GM12878 (cell line): ENCODE measurements around the gene IFITM5. TPM values are rescaled to one million over a fixed set of nuclear protein-coding genes. Genes with fewer than 3 reads are reported as not detected.

Experiments
- ATAC-seq: fragments of 200-7000 bp; cut with Tn5 transposase; 3 replicates; pipeline ENCODE4 v1.9.1; 2020; ENCODE audit warnings: mild to moderate bottlenecking, moderate library complexity
- BruUV-seq: library from RNA; stranded (reverse); fragments of 400-500 nt; replicated peaks from 2 replicates; lab custom pipeline; 2021; lab: Mats Ljungman, UMichigan
- CTCF ChIA-PET: fragments of 300-600 bp; sonication (Branson Sonifier 250); formaldehyde crosslinking; extraction: SDS; loops from one replicate; lab custom pipeline; 2021; ENCODE audit warnings: inconsistent platforms; lab: Yijun Ruan, JAX
- POLR2A ChIA-PET: fragments of 350-600 bp; formaldehyde crosslinking; extraction: SDS; loops from one replicate; lab custom pipeline; 2021; ENCODE audit warnings: inconsistent platforms; lab: Charles Lee
- RAD21 ChIA-PET: fragments of 300-600 bp; sonication (Branson Sonifier 250); formaldehyde crosslinking; loops from one replicate; lab custom pipeline; 2023; ENCODE audit warnings: antibody characterized with exemption; ENCODE audit not compliant: unreplicated experiment; lab: Charles Lee
- SMC1A ChIA-PET: fragments of 300-600 bp; sonication (Branson Sonifier 250); formaldehyde crosslinking; loops from one replicate; lab custom pipeline; 2023; ENCODE audit not compliant: unreplicated experiment, uncharacterized antibody; lab: Charles Lee
- DNase-seq: peaks from one replicate; pipeline ENCODE4 v3.0.0-alpha.2; 2011; ENCODE audit warnings: low read depth, low spot score
- FAIRE-seq: peaks from 3 replicates; lab custom pipeline; 2011; peaks lifted over from hg19 to GRCh38; lab: Jason Lieb, UNC
- H2AFZ ChIP-seq: 2 replicates; pipeline ENCODE4 v1.6.0; 2011; ENCODE audit warnings: low read depth, low read length, control low read depth; ENCODE audit not compliant: control insufficient read depth
- H3K27ac ChIP-seq: 2 replicates; pipeline ENCODE4 v1.5.1; 2011; ENCODE audit warnings: control low read depth; ENCODE audit not compliant: control insufficient read depth, insufficient read depth
- H3K27me3 ChIP-seq, 2 experiments: replicated peaks in 1 of 2; 2 replicates each; pipeline versions ENCODE4 v1.6.0 to v1.6.1; 2011; ENCODE audit warnings: low read length in 1 of 2; ENCODE audit not compliant: control insufficient read depth in 2 of 2, insufficient read depth in 2 of 2
- H3K36me3 ChIP-seq, 2 experiments: 2 replicates each; pipeline ENCODE4 v1.5.1; 2011; ENCODE audit warnings: low read length in 1 of 2; ENCODE audit not compliant: control insufficient read depth in 2 of 2, insufficient read depth in 2 of 2
- H3K4me1 ChIP-seq: 2 replicates; pipeline ENCODE4 v1.6.1; 2011; ENCODE audit warnings: mild to moderate bottlenecking, low read length, moderate library complexity, mixed read lengths; ENCODE audit not compliant: control insufficient read depth, insufficient read depth
- H3K4me2 ChIP-seq: 2 replicates; pipeline ENCODE4 v1.6.0; 2011; ENCODE audit warnings: control low read depth; ENCODE audit not compliant: control insufficient read depth, insufficient read depth
- H3K4me3 ChIP-seq: fragments of 200-600 bp; sonication (generic); 2 replicates; pipeline ENCODE4 v1.5.1; 2016
- H3K79me2 ChIP-seq: 2 replicates; pipeline ENCODE4 v1.6.0; 2011; ENCODE audit warnings: low read length; ENCODE audit not compliant: control insufficient read depth, insufficient read depth
- H3K9ac ChIP-seq: 2 replicates; pipeline ENCODE4 v1.8.0; 2011; ENCODE audit warnings: low read length, control low read depth, mixed read lengths; ENCODE audit not compliant: control insufficient read depth, insufficient read depth
- H3K9me3 ChIP-seq: replicated peaks from 3 replicates; pipeline ENCODE4 v1.5.1; 2011; ENCODE audit warnings: mild to moderate bottlenecking, low read length; ENCODE audit not compliant: control insufficient read depth, insufficient read depth
- H4K20me1 ChIP-seq: 2 replicates; pipeline ENCODE4 v1.6.0; 2011; ENCODE audit not compliant: control insufficient read depth, insufficient read depth
- CHD4 ChIP-seq: fragments of 200-600 bp; sonication (generic); IDR thresholded peaks from 2 replicates; pipeline ENCODE4 v1.6.1; 2016; ENCODE audit warnings: mild to moderate bottlenecking
- E2F4 ChIP-seq: IDR thresholded peaks from 2 replicates; pipeline ENCODE4 v1.6.1; 2012; ENCODE audit warnings: low read depth, low read length, improper control_type of control experiment
- ESRRA ChIP-seq: IDR thresholded peaks from 2 replicates; pipeline ENCODE4 v1.6.1; 2012; ENCODE audit warnings: mild to moderate bottlenecking, low read length, improper control_type of control experiment
- GATAD2B ChIP-seq: fragments of 450-650 bp; conservative IDR thresholded peaks from 2 replicates; pipeline ENCODE4 v1.6.1; 2017; ENCODE audit warnings: low read depth, mild to moderate bottlenecking, moderate library complexity
- KDM1A ChIP-seq: fragments of 200-600 bp; sonication (generic); IDR thresholded peaks from 2 replicates; pipeline ENCODE4 v1.6.1; 2016; ENCODE audit warnings: borderline replicate concordance
- NFYA ChIP-seq: IDR thresholded peaks from 2 replicates; pipeline ENCODE4 v1.6.1; 2011; ENCODE audit warnings: low read depth, mild to moderate bottlenecking, low read length, improper control_type of control experiment, borderline replicate concordance
- NFYB ChIP-seq: IDR thresholded peaks from 2 replicates; pipeline ENCODE4 v1.6.1; 2011; ENCODE audit warnings: low read depth, mild to moderate bottlenecking, low read length, improper control_type of control experiment, moderate library complexity; ENCODE audit not compliant: insufficient read depth
- RFX5 ChIP-seq: IDR thresholded peaks from 2 replicates; pipeline ENCODE4 v1.6.1; 2011; ENCODE audit warnings: low read depth, low read length, improper control_type of control experiment
- SMAD5 ChIP-seq: IDR thresholded peaks from 2 replicates; pipeline ENCODE4 v1.6.1; 2016; ENCODE audit warnings: antibody characterized with exemption, low read depth
- YBX1 ChIP-seq: fragments of 450-650 bp; IDR thresholded peaks from 2 replicates; pipeline ENCODE4 v1.6.1; 2016; ENCODE audit warnings: antibody characterized with exemption
- ZBTB4 ChIP-seq: fragments of 450-650 bp; formaldehyde crosslinking; IDR thresholded peaks from 2 replicates; pipeline ENCODE4 v1.4.0; 2022; ENCODE audit warnings: mild to moderate bottlenecking, moderate library complexity
- ZNF217 ChIP-seq: fragments of 450-650 bp; IDR thresholded peaks from 2 replicates; pipeline ENCODE4 v1.6.1; 2017; ENCODE audit warnings: antibody characterized with exemption, mild to moderate bottlenecking
- WGBS: methylation state at CpG from one replicate; pipeline ENCODE4 v1.1.6; 2016; ENCODE audit warnings: low lambda C conversion rate; ENCODE audit not compliant: insufficient replicate concordance, insufficient coverage; ENCODE audit errors: missing lambda C conversion rate; 5-methylcytosine and 5-hydroxymethylcytosine counted together
- in situ Hi-C: fragments of 300-500 bp; cut with MboI; formaldehyde crosslinking; loops from 9 replicates; pipeline ENCODE4 v1.14.3; 2018; ENCODE audit warnings: mixed read lengths
- intact Hi-C: fragments of 100-400 bp; cut with micrococcal nuclease; formaldehyde crosslinking; loops from one replicate; pipeline ENCODE4 v1.14.2; 2022; ENCODE audit not compliant: unreplicated experiment
- polyA plus RNA-seq, 11 experiments: library from polyadenylated mRNA; depleted of rRNA in 4 of 11; unstranded in 6 of 11; stranded (reverse) in 5 of 11; fragments of >200 nt; fragmentation: Nextera tagmentation in 4 of 11; fragmentation: Illumina TruSeq in 1 of 11; extraction: Ambion mirVana in 4 of 11; extraction: Trizol in 1 of 11; gene quantifications; 1 replicate in 1 of 11; 2 replicates in 10 of 11; pipeline versions ENCODE4 v1.2.1 to v1.2.3, GENCODE V29; 2011 to 2016; ENCODE audit warnings: inconsistent platforms in 2 of 11, missing spikeins in 2 of 11, low read depth in 1 of 11
- total RNA-seq, 4 experiments: library from RNA; depleted of rRNA in 3 of 4; stranded (reverse); fragments of >200 nt in 3 of 4; fragmentation: Illumina TruSeq in 1 of 4; extraction: Trizol in 1 of 4; gene quantifications; 2 replicates each; pipeline versions ENCODE4 v1.2.1 to v1.2.3, GENCODE V29; 2013 to 2021
- TF ChIP-seq, protein P1 (sequence below): fragments of 450-650 bp; IDR thresholded peaks from 2 replicates; pipeline ENCODE4 v1.6.1; 2018; ENCODE audit warnings: borderline replicate concordance, mild to moderate bottlenecking; ENCODE audit not compliant: partially characterized antibody
- TF ChIP-seq, protein P2 (sequence below): fragments of 450-650 bp; IDR thresholded peaks from 2 replicates; pipeline ENCODE4 v1.6.1; 2017; ENCODE audit warnings: mild to moderate bottlenecking, moderate library complexity

Gene IFITM5
- total and polyA plus RNA-seq, 10 of the 15 experiments (the other 5 are each of a cell fraction or from before 2014, with no cell fraction given): not detected

- Histone ChIP-seq H3K27ac (no peak overlapping the region), H3K9ac (no peak overlapping the region), H2AFZ (no peak overlapping the region), H3K79me2 (no peaks in the 10 kb centered on the region), H4K20me1 (no peaks in the 10 kb centered on the region), H3K36me3 (peaks cover 7 to 15% of the 10 kb centered on the region in 2 experiments; a peak in 3 of 4 replicates), H3K4me3 (no peak overlapping the region), H3K9me3 (no peaks in the 10 kb centered on the region; the same call in 2 of the 3 replicates), H3K4me1 (peaks cover 13% of the 10 kb centered on the region), H3K27me3 (no peaks in the 10 kb centered on the region), H3K4me2 (no peak overlapping the region)
- DNase-seq: no peak
- intact Hi-C loops: no loop called here
- ChIA-PET CTCF (interaction anchor here (1.1 kb wide), 1 partner anchor 18 kb away, joined by 3 read pairs; no protein-coding TSS in a partner anchor), SMC1A (no interaction called here), POLR2A (interaction anchor here (0.6 kb wide), 1 partner anchor 57 kb away, joined by 3 read pairs; no protein-coding TSS in a partner anchor), RAD21 (no interaction called here)
- in situ Hi-C loops: no loop called here
- no peak for FAIRE-seq
- ATAC-seq: no peak
- BruUV-seq: no TSS peak
- WGBS: no CpG with 5 or more reads among the region's 2 CpGs
- TF ChIP-seq CHD4 (no peak), SMAD5 (no peak), GATAD2B (no peak), NFYA (no peak), E2F4 (no peak), ZNF217 (no peak), YBX1 (no peak), ZBTB4 (CRISPR knock-in tag) (no peak), KDM1A (no peak), RFX5 (no peak), ESRRA (no peak), NFYB (no peak)
- TF ChIP-seq, protein P1, sequence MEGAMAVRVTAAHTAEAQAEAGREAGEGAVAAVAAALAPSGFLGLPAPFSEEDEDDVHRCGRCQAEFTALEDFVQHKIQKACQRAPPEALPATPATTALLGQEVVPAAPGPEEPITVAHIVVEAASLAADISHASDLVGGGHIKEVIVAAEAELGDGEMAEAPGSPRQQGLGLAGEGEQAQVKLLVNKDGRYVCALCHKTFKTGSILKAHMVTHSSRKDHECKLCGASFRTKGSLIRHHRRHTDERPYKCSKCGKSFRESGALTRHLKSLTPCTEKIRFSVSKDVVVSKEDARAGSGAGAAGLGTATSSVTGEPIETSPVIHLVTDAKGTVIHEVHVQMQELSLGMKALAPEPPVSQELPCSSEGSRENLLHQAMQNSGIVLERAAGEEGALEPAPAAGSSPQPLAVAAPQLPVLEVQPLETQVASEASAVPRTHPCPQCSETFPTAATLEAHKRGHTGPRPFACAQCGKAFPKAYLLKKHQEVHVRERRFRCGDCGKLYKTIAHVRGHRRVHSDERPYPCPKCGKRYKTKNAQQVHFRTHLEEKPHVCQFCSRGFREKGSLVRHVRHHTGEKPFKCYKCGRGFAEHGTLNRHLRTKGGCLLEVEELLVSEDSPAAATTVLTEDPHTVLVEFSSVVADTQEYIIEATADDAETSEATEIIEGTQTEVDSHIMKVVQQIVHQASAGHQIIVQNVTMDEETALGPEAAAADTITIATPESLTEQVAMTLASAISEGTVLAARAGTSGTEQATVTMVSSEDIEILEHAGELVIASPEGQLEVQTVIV: no peak
- TF ChIP-seq, protein P2, sequence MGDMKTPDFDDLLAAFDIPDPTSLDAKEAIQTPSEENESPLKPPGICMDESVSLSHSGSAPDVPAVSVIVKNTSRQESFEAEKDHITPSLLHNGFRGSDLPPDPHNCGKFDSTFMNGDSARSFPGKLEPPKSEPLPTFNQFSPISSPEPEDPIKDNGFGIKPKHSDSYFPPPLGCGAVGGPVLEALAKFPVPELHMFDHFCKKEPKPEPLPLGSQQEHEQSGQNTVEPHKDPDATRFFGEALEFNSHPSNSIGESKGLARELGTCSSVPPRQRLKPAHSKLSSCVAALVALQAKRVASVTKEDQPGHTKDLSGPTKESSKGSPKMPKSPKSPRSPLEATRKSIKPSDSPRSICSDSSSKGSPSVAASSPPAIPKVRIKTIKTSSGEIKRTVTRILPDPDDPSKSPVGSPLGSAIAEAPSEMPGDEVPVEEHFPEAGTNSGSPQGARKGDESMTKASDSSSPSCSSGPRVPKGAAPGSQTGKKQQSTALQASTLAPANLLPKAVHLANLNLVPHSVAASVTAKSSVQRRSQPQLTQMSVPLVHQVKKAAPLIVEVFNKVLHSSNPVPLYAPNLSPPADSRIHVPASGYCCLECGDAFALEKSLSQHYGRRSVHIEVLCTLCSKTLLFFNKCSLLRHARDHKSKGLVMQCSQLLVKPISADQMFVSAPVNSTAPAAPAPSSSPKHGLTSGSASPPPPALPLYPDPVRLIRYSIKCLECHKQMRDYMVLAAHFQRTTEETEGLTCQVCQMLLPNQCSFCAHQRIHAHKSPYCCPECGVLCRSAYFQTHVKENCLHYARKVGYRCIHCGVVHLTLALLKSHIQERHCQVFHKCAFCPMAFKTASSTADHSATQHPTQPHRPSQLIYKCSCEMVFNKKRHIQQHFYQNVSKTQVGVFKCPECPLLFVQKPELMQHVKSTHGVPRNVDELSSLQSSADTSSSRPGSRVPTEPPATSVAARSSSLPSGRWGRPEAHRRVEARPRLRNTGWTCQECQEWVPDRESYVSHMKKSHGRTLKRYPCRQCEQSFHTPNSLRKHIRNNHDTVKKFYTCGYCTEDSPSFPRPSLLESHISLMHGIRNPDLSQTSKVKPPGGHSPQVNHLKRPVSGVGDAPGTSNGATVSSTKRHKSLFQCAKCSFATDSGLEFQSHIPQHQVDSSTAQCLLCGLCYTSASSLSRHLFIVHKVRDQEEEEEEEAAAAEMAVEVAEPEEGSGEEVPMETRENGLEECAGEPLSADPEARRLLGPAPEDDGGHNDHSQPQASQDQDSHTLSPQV: no peak
Observed at GRCh38 chr11:255816-256215, 43.5 kb downstream of the IFITM5 start.
